DMS153 treated with DMSO at 0.1 percent for 48 hours (cell line): ENCODE measurements around the gene LANCL2.
"Not testable (repeated sequence)": the region's sequence is repeated elsewhere in the genome, so short reads cannot be mapped to it uniquely, and the experiment has no call there.

Experiments
- DNase-seq: peaks from one replicate; lab custom pipeline; 2025; ENCODE audit not compliant: unreplicated experiment; lab: John Stamatoyannopoulos, UW

LANCL2 gene

GRCh38 chr7:55365205-55365674 is at the start of gene LANCL2:
LANCL2 (plus strand) TSS chr7:55365337; CDS start chr7:55366026, 689 bp downstream.
- peak; percentile 36 for DNase-seq

GRCh38 chr7:55325371-55325792 is 39.8 kb upstream of the LANCL2 start:
- DNase-seq: no peak

GRCh38 chr7:55326081-55326835 is 38.9 kb upstream of the LANCL2 start:
- DNase-seq: no peak

- DNase-seq: no peak
Observed at GRCh38 chr7:55326945-55327626, 38.1 kb upstream of the LANCL2 start.

GRCh38 chr7:55335151-55335550 is 30.0 kb upstream of the LANCL2 start:
- no peak for DNase-seq

GRCh38 chr7:55335786-55336185 is 29.4 kb upstream of the LANCL2 start:
- DNase-seq: no peak

- DNase-seq: no peak
Observed at GRCh38 chr7:55336540-55336939, 28.6 kb upstream of the LANCL2 start.

- DNase-seq: no peak
Observed at GRCh38 chr7:55339033-55340000, 25.8 kb upstream of the LANCL2 start.

- no peak for DNase-seq
Observed at GRCh38 chr7:55342216-55342871, 22.8 kb upstream of the LANCL2 start.

GRCh38 chr7:55343002-55343781 is 21.9 kb upstream of the LANCL2 start:
- DNase-seq: no peak

- DNase-seq: no peak
Observed at GRCh38 chr7:55343860-55344606, 21.1 kb upstream of the LANCL2 start.

- no peak for DNase-seq
Observed at GRCh38 chr7:55344840-55345239, 20.3 kb upstream of the LANCL2 start.

GRCh38 chr7:55345292-55345691 is 19.8 kb upstream of the LANCL2 start:
- no peak for DNase-seq

- DNase-seq: no peak
Observed at GRCh38 chr7:55348502-55348901, 16.6 kb upstream of the LANCL2 start.

GRCh38 chr7:55349121-55349520 is 16.0 kb upstream of the LANCL2 start:
- no peak for DNase-seq

- DNase-seq: no peak
Observed at GRCh38 chr7:55350281-55350680, 14.9 kb upstream of the LANCL2 start.

- no peak for DNase-seq
Observed at GRCh38 chr7:55351263-55351662, 13.9 kb upstream of the LANCL2 start.

GRCh38 chr7:55352947-55353273 is 12.2 kb upstream of the LANCL2 start:
- DNase-seq: not testable (repeated sequence)

- no peak for DNase-seq
Observed at GRCh38 chr7:55360486-55360885, 4.7 kb upstream of the LANCL2 start.
